Omental fat pad (tissue), 4 donors: ENCODE data around the gene LRRC75A. TPM values are rescaled to one million over a fixed set of nuclear protein-coding genes. Genes with fewer than 3 reads are reported as not detected.
A peak's percentile ranks its signal among the peaks of the same experiment; 100 is the strongest.

Experiments
- ATAC-seq: fragments of 150-250 bp; one replicate; pipeline ENCODE4 v1.9.1; 2016; ENCODE audit warnings: mild to moderate bottlenecking, moderate library complexity; ENCODE audit not compliant: low FRiP score
- DNase-seq: peaks from one replicate; pipeline ENCODE4 v3.0.0-alpha.2; 2019; ENCODE audit warnings: low spot score
- CTCF ChIP-seq, 3 donors: fragments of 450-650 bp; IDR thresholded peaks; one replicate each; pipeline ENCODE4 v1.5.1; 2016 to 2017; ENCODE audit warnings: antibody characterized with exemption in 3 of 3, mild to moderate bottlenecking in 3 of 3, moderate library complexity in 2 of 3
- total RNA-seq, 4 donors: library from RNA; depleted of rRNA; stranded (reverse); fragments of >200 nt; gene quantifications; one replicate each; pipeline ENCODE4 v1.1.0, GENCODE V29; 2016

The LRRC75A gene
- total RNA-seq, 4 donors from 2014 or later = 0.74 to 3.5 (median 2.1) TPM

GRCh38 chr17:16462070-16462864 lies 29.7 kb downstream of the LRRC75A start:
- no peak for TF ChIP-seq CTCF (IDR thresholded peaks at IDR 0.05)
- DNase-seq (no peak), ATAC-seq (no peak)

GRCh38 chr17:16461606-16461866 lies 30.5 kb downstream of the LRRC75A start:
- no peak for TF ChIP-seq CTCF (IDR thresholded peaks at IDR 0.05)
- no peak for ATAC-seq

GRCh38 chr17:16460796-16461605 lies 31.0 kb downstream of the LRRC75A start:
- no peak for DNase-seq
- no peak for TF ChIP-seq CTCF (IDR thresholded peaks at IDR 0.05)
- no peak for ATAC-seq

More at GRCh38 chr17:16461606-16461866, 30.5 kb downstream of the LRRC75A start:
- DNase-seq = no peak

GRCh38 chr17:16459855-16460550 lies 32.0 kb downstream of the LRRC75A start:
- DNase-seq (no peak), ATAC-seq (peak; percentile 5)
- TF ChIP-seq CTCF (IDR thresholded peaks at IDR 0.05) = no peak

- no peak for TF ChIP-seq CTCF (IDR thresholded peaks at IDR 0.05)
- no peak for DNase-seq
- ATAC-seq = no peak
Measured at GRCh38 chr17:16459271-16459670, 32.7 kb downstream of the LRRC75A start.

- TF ChIP-seq CTCF (IDR thresholded peaks at IDR 0.05) = no peak
- ATAC-seq = no peak
- no peak for DNase-seq
Measured at GRCh38 chr17:16456742-16457316, 35.2 kb downstream of the LRRC75A start.
